HFFc6 (cell line): ENCODE measurements around the gene STRIP1. TPM values are rescaled to one million over a fixed set of nuclear protein-coding genes. Genes with fewer than 3 reads are reported as not detected.

Source experiments
- DNase-seq: peaks from one replicate; pipeline ENCODE4 v3.0.0-alpha.2; 2018
- H3K27ac Mint-ChIP-seq: 2 replicates; pipeline ENCODE4 v1.8.0; 2020; ENCODE audit warnings: mild to moderate bottlenecking, mixed read lengths
- H3K27me3 Mint-ChIP-seq: 2 replicates; pipeline ENCODE4 v1.8.0; 2021; ENCODE audit warnings: mild to moderate bottlenecking, moderate library complexity, mixed read lengths; ENCODE audit not compliant: insufficient read depth
- H3K36me3 Mint-ChIP-seq: 2 replicates; pipeline ENCODE4 v1.8.0; 2021; ENCODE audit warnings: low read depth, mixed read lengths
- H3K4me1 Mint-ChIP-seq: 2 replicates; pipeline ENCODE4 v1.8.0; 2020; ENCODE audit warnings: low read depth, mixed read lengths
- H3K4me3 Mint-ChIP-seq: 2 replicates; pipeline ENCODE4 v1.8.0; 2020; ENCODE audit warnings: mild to moderate bottlenecking, moderate library complexity, mixed read lengths
- H3K9me3 Mint-ChIP-seq: 2 replicates; pipeline ENCODE4 v1.8.0; 2020; ENCODE audit warnings: mild to moderate bottlenecking, mixed read lengths
- CTCF ChIP-seq: fragments of 200-600 bp; sonication (generic); IDR thresholded peaks from 2 replicates; pipeline ENCODE4 v1.5.0; 2021; ENCODE audit warnings: antibody characterized with exemption, mild to moderate bottlenecking
- total RNA-seq, 6 experiments: library from RNA; stranded (reverse); fragmentation: NEBNext Ultra II Directional; extraction: Animal tissue kit (Norgen Biotek cat#: 25700); gene quantifications; 2 replicates in 1 of 6; 3 replicates in 5 of 6; pipeline ENCODE4 v1.2.3, GENCODE V29; 2021

The STRIP1 gene
- total RNA-seq, 6 experiments from 2014 or later: 33.2 to 48.4 (median 36.8) TPM

GRCh38 chr1:110008971-110009565 is 25.4 kb upstream of the STRIP1 start:
- H3K27me3 Mint-ChIP-seq: no peaks in the 10 kb centered on the region; the same call in 1 of the 2 replicates
- H3K27ac Mint-ChIP-seq: no peak overlapping the region
- H3K4me1 Mint-ChIP-seq: peaks cover 43% of the 10 kb centered on the region
- peaks cover 33% of the 10 kb centered on the region for H3K36me3 Mint-ChIP-seq
- no peak for TF ChIP-seq CTCF
- no peaks in the 10 kb centered on the region for H3K9me3 Mint-ChIP-seq
- DNase-seq: no peak
- no peak overlapping the region for H3K4me3 Mint-ChIP-seq

GRCh38 chr1:110011527-110012041 is 22.8 kb upstream of the STRIP1 start:
- no peaks in the 10 kb centered on the region for H3K27me3 Mint-ChIP-seq
- peaks cover 48% of the 10 kb centered on the region for H3K36me3 Mint-ChIP-seq
- DNase-seq: peak; percentile 55
- peak; percentile 81 for TF ChIP-seq CTCF
- H3K4me3 Mint-ChIP-seq: no peak overlapping the region
- no peaks in the 10 kb centered on the region for H3K9me3 Mint-ChIP-seq
- peaks cover 18% of the 10 kb centered on the region for H3K4me1 Mint-ChIP-seq
- H3K27ac Mint-ChIP-seq: peak overlapping the region; percentile 59; the same call in 1 of the 2 replicates

GRCh38 chr1:110012100-110012780 is 22.2 kb upstream of the STRIP1 start:
- Mint-ChIP-seq H3K27me3 (no peaks in the 10 kb centered on the region), H3K4me3 (no peak overlapping the region), H3K27ac (no peak overlapping the region), H3K4me1 (peaks cover 11% of the 10 kb centered on the region), H3K9me3 (no peaks in the 10 kb centered on the region), H3K36me3 (peaks cover 53% of the 10 kb centered on the region)
- no peak for TF ChIP-seq CTCF
- no peak for DNase-seq

- no peak for TF ChIP-seq CTCF
- H3K36me3 Mint-ChIP-seq: peaks cover 41% of the 10 kb centered on the region
- H3K4me1 Mint-ChIP-seq: no peaks in the 10 kb centered on the region
- no peaks in the 10 kb centered on the region; the same call in 1 of the 2 replicates for H3K27me3 Mint-ChIP-seq
- no peak for DNase-seq
- no peak overlapping the region for H3K27ac Mint-ChIP-seq
- no peak overlapping the region for H3K4me3 Mint-ChIP-seq
- H3K9me3 Mint-ChIP-seq: no peaks in the 10 kb centered on the region
Observed at GRCh38 chr1:110017792-110018191, 16.6 kb upstream of the STRIP1 start.

GRCh38 chr1:110018396-110018795 is 16.0 kb upstream of the STRIP1 start:
- no peak overlapping the region for H3K27ac Mint-ChIP-seq
- H3K36me3 Mint-ChIP-seq: peaks cover 39% of the 10 kb centered on the region

More at GRCh38 chr1:110018396-110018795, 16.0 kb upstream of the STRIP1 start:
- Mint-ChIP-seq H3K9me3 (no peaks in the 10 kb centered on the region), H3K4me3 (no peak overlapping the region), H3K4me1 (no peaks in the 10 kb centered on the region), H3K27me3 (no peaks in the 10 kb centered on the region; the same call in 1 of the 2 replicates)
- TF ChIP-seq CTCF: no peak
- no peak for DNase-seq
